ENCODE data around the gene ERGIC3. TPM values are rescaled to one million over a fixed set of nuclear protein-coding genes. Genes with fewer than 3 reads are reported as not detected.

Gene ERGIC3
- total RNA-seq (2021; ENCODE audit: unreplicated experiment) (265 TPM), Bru-seq, nascent RNA (percentile 86 among the genes with signal in this experiment), BruChase-seq, experiment 1, labeled RNA remaining after a 2-hour chase (percentile 93 among the genes with signal in this experiment), BruChase-seq, experiment 2, labeled RNA remaining after a 6-hour chase (percentile 93 among the genes with signal in this experiment)
- polyA plus RNA-seq (2012; ENCODE audit: insufficient read length), result 346 TPM
- long read RNA-seq, transcript ERGIC3-202 (13 exons, 1,359 nt), result major isoform, 329 of 436 reads
- long read RNA-seq, transcript ERGIC3-216 (3 exons, 766 nt), result minor isoform, 10 of 436 reads
- long read RNA-seq, partial matches to known transcripts, result 68 of 436 reads
- long read RNA-seq, other reads (novel, unspliced or antisense), result 28 of 436 reads

- no peaks in the 10 kb centered on the region for H3K9me3 ChIP-seq (ENCODE audit: control insufficient read depth, insufficient read depth, low read depth, low read length)
- H3K4me3 ChIP-seq (ENCODE audit: low read depth in 2 of 2, low read length in 2 of 2), result peak within 1 kb of the TSS; percentile 72 to 77
- no peaks in the 10 kb centered on the region for H3K4me1 ChIP-seq (ENCODE audit: control insufficient read depth, insufficient read depth, low read length)
- ChIA-PET CTCF (interaction anchor here (0.6 kb wide), 1 partner anchor 150 kb away, joined by 11 read pairs; no protein-coding TSS in a partner anchor), POLR2A (interaction anchor here (0.6 to 0.9 kb wide), 4 partner anchors 11 to 620 kb away, joined by 3 to 6 read pairs (median 4); no protein-coding TSS in a partner anchor)
- no peak for TF ChIP-seq CTCF (IDR thresholded peaks at IDR 0.05)
- 0 out of 2 replicates have a peak, but pooled peaks have one; percentile 79 for TF ChIP-seq SIN3A (IDR thresholded peaks at IDR 0.05; ENCODE audit: borderline replicate concordance, insufficient read depth, low read depth, low read length)
- TF ChIP-seq REST (IDR thresholded peaks at IDR 0.05; ENCODE audit: insufficient read depth in 1 of 2, low read depth in 2 of 2, low read length in 1 of 2), result no peak
- no peak for TF ChIP-seq TCF7L2 (IDR thresholded peaks at IDR 0.05; ENCODE audit: low read depth, low read length)
- TF ChIP-seq POLR2AphosphoS5 (IDR thresholded peaks at IDR 0.05; ENCODE audit: low read depth, low read length), result peak; percentile 78
- H3K27me3 ChIP-seq (ENCODE audit: control insufficient read depth, insufficient read depth, low read length), result no peaks in the 10 kb centered on the region
- peaks cover 6% of the 10 kb centered on the region; the same call in 1 of the 2 replicates for H3K36me3 ChIP-seq (ENCODE audit: control insufficient read depth, insufficient read depth, low read length)
- DNase-seq (ENCODE audit: low read depth, low spot score), result peak; percentile 73
- peak; percentile 99 for ATAC-seq
- intact Hi-C loops (cut with micrococcal nuclease; ENCODE audit: unreplicated experiment) (no loop called here), in situ Hi-C loops (cut with HindIII; ENCODE audit: low pct_unique_long_range_greater_than_20kb, low sequenced_read_pairs) (no loop called here)
- H3K27ac ChIP-seq (ENCODE audit: low read length), result peak within 1 kb of the TSS; percentile 85
- BruUV-seq (replicated peaks), result TSS peak; percentile 73
These were observed at the start of gene ERGIC3 for GRCh38 chr20:35541783-35542662. TSS of gene ERGIC3 (plus strand) at chr20:35542078. CDS start at chr20:35542098, 20 bp downstream.

- no peaks in the 10 kb centered on the region for H3K9me3 ChIP-seq (ENCODE audit: control insufficient read depth, insufficient read depth, low read depth, low read length)
- CTCF ChIA-PET, result interaction anchor here (0.6 kb wide), 1 partner anchor 38 kb away, joined by 6 read pairs; no protein-coding TSS in a partner anchor
- no peak for DNase-seq (ENCODE audit: low read depth, low spot score)
- no peak overlapping the region for H3K4me3 ChIP-seq (ENCODE audit: low read depth in 2 of 2, low read length in 2 of 2)
- in situ Hi-C loops (cut with HindIII; ENCODE audit: low pct_unique_long_range_greater_than_20kb, low sequenced_read_pairs), result no loop called here
- no peak for TF ChIP-seq POLR2AphosphoS5 (IDR thresholded peaks at IDR 0.05; ENCODE audit: low read depth, low read length)
- no peak for TF ChIP-seq SIN3A (IDR thresholded peaks at IDR 0.05; ENCODE audit: borderline replicate concordance, insufficient read depth, low read depth, low read length)
- TF ChIP-seq REST (IDR thresholded peaks at IDR 0.05; ENCODE audit: insufficient read depth in 1 of 2, low read depth in 2 of 2, low read length in 1 of 2), result no peak
- no peak for TF ChIP-seq CTCF (IDR thresholded peaks at IDR 0.05)
- TF ChIP-seq TCF7L2 (IDR thresholded peaks at IDR 0.05; ENCODE audit: low read depth, low read length), result no peak
- H3K27me3 ChIP-seq (ENCODE audit: control insufficient read depth, insufficient read depth, low read length), result no peaks in the 10 kb centered on the region
- POLR2A ChIA-PET, result no interaction called here
- H3K36me3 ChIP-seq (ENCODE audit: control insufficient read depth, insufficient read depth, low read length), result 0 out of 2 replicates have a peak, but pooled peaks cover 3% of the 10 kb centered on the region
- BruUV-seq (replicated peaks), result no TSS peak
- no peak overlapping the region for H3K27ac ChIP-seq (ENCODE audit: low read length)
- ATAC-seq, result no peak
- no peaks in the 10 kb centered on the region for H3K4me1 ChIP-seq (ENCODE audit: control insufficient read depth, insufficient read depth, low read length)
- intact Hi-C loops (cut with micrococcal nuclease; ENCODE audit: unreplicated experiment), result no loop called here
These were observed 49.5 kb upstream of the ERGIC3 start for GRCh38 chr20:35492352-35492751.

Measured in Panc1 (cell line).